ENCODE data around the gene HOXD4.
A peak's percentile ranks its signal among the peaks of the same experiment; 100 is the strongest.

HOXD4 gene

DNA sequence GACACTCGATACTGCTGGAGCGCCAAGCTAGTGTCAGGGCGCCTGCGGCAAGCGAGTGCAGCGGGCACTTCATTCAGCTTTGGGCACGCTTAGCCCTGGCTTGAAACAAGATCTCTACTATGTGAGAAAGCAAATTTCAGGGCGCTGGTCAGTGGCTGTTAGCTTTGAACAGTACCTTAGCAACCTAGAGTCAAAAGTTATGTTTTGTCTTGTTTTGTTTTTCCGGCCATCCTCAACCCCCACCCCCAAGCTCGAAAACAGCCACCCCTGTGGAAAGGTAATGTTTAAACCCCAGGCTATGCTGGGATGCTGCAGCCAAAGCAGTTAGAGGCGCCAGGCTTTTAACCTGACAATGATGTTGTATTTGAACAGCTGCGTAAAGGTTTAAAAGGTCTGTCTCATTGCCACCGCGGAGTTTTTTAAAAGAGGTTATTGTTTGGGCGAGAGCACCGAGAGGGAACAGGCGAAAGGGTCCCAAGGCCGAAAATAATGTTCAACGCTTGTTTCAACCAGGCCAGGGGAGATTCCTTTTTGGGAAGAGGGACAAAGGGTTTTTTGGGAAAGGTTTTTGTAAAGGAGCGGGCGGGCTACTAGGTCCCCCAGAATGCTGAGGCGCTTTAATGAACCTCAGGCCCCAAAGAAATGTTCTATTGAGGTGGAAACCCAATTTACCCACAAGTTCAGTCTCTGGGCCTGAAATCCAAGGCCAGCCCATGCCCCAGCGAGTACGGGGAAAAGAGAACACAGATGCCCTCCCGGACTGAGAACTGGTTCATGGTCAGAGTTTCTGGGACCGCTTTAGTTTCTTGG is 37.0 kb upstream of the HOXD4 start:
- DNase-seq, result no peak

DNA sequence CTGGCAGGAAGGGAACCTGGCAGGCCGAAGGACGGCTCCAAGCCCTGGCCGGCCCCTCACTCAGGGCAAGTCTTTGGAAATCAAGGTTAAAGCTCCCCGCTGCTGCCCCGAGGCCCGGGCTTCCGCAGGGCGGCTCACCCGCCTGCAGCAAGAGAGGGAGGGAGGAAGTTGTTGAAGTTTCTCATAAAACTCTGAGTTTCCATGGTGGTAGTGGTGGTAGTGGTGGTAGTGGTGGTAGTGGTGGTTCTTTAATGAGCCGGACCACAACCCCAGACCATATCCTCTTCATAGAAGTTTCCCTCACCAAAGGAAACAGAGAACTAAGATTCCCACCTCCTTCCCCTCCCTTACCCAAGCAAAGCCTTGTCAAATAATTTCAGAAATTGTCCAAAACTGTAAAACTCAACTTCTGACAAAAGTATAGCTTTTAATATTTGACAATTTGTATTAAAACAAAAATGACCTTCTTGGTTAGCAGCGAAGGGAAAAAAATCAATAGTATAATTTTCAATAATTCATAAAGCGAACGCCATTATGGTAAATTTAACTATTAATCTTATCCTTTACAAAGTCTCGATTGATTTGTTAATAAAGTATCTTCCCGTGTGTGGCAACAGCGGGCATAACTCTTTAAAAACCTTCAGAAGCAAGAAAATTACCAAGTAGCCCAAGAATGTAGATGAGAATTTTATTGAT is 36.3 kb upstream of the HOXD4 start:
- DNase-seq, result no peak

DNA sequence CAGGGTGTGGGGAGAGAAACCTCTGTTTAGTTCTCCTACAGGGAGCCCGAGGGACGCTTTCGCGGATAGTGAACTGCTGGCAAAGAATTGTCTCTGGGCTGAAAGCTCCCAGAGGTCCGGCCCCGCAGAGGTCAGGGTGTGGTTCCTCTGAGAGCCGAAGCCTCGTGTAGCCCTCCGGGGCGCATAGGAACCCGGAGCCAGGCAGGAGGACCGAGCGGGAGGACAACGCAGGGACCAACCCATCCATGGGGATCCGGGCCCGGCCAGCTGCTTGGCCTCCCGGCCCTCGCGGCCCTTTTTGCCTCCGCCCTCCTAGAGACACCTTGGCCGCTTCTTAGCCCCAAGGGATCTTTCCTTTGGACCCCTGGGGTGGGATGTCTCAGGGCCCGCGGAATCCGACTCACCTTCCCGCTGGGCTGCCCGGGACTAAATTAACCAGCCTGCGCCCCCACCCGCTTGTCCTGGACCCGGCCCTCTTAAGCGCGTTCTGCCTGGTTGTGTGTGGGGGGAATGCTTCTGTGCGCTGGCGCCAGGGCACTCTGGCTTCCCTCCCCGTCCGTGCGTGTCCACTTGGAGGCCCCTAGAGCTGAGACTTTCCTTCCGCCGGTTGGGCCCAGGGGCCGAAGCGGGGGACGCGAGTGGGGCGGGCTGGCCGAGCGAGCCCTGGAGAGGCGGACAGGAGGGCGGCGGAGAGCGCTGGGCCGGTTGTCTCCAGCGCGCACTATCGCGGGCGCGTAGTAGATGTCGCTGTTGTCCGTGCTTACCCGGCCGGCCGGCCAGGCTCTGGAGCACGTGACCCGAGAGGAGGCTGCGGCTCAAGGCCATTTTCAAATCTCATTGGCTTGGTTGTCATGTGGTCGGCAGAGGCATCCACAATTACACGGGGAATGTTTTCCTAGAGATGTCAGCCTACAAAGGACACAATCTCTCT is 35.2 kb upstream of the HOXD4 start, which contains the start of gene HOXD10:
Gene HOXD10, plus strand, starts transcription at position 896 of the 931 bp plus-strand sequence. CDS start 56 bp downstream, outside the sequence.
- DNase-seq, result no peak

DNA sequence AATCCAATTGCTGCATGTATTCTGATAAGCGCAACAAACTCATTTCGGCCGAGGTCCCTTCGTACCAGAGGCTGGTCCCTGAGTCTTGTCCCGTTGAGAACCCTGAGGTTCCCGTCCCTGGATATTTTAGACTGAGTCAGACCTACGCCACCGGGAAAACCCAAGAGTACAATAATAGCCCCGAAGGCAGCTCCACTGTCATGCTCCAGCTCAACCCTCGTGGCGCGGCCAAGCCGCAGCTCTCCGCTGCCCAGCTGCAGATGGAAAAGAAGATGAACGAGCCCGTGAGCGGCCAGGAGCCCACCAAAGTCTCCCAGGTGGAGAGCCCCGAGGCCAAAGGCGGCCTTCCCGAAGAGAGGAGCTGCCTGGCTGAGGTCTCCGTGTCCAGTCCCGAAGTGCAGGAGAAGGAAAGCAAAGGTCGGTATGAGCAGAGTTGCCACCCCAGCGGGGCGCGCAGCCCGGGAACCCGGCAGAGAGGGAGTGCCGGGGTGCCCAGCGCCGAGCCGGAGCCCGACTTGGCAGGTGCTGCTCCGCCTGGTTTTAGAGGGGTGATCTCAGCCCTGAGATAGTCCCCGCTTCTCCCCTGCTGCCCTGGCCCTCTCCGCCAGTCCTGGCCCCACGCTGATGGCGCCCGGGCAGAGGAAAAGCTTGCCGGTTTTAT is 34.1 kb upstream of the HOXD4 start:
- DNase-seq, result no peak

DNA sequence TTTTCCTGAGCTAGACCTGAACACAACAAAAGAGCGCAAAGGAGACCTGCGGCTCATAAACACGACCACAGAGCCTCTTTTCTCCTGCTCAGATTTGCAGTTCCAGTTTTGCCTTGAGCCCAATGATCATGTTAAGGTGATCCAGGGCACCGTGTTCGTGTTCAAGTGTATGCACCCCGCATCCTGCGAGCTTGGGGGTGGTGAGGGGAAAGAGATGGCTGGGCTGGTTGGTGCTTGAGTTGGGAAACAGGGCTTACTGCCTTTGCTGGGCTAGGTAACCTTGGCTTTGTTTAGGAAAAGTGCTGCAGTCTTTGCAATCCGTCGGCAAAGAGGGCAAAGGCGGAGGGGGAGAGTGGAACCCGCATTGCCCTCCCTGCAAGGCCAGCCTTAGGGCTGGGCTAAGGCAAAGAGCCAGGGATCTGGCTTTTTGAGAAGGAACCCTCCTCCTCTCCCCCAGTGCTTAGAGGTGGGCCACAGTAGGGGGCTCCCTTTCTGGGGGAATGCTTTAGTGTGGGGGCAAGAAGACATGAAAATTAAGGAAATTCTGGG is 33.5 kb upstream of the HOXD4 start:
- DNase-seq, result no peak

DNA sequence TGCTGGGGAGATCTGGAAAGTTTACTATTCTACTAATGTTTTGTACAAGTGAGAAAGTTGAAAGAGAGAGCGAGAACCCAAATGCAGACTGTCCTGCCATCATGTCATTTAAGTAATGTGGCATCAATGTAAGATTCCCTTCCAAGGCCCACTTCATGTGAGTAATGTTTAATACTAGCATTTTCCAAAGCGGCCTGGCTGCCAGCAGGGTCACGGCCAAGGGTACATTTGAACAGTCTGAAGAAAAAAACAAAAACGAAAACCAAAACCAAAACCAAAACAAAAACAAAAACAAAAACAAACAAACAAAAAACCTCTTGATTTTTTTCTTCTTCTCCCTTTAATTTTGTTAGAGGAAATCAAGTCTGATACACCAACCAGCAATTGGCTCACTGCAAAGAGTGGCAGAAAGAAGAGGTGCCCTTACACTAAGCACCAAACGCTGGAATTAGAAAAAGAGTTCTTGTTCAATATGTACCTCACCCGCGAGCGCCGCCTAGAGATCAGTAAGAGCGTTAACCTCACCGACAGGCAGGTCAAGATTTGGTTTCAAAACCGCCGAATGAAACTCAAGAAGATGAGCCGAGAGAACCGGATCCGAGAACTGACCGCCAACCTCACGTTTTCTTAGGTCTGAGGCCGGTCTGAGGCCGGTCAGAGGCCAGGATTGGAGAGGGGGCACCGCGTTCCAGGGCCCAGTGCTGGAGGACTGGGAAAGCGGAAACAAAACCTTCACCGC is 32.6 kb upstream of the HOXD4 start:
- DNase-seq, result no peak

DNA sequence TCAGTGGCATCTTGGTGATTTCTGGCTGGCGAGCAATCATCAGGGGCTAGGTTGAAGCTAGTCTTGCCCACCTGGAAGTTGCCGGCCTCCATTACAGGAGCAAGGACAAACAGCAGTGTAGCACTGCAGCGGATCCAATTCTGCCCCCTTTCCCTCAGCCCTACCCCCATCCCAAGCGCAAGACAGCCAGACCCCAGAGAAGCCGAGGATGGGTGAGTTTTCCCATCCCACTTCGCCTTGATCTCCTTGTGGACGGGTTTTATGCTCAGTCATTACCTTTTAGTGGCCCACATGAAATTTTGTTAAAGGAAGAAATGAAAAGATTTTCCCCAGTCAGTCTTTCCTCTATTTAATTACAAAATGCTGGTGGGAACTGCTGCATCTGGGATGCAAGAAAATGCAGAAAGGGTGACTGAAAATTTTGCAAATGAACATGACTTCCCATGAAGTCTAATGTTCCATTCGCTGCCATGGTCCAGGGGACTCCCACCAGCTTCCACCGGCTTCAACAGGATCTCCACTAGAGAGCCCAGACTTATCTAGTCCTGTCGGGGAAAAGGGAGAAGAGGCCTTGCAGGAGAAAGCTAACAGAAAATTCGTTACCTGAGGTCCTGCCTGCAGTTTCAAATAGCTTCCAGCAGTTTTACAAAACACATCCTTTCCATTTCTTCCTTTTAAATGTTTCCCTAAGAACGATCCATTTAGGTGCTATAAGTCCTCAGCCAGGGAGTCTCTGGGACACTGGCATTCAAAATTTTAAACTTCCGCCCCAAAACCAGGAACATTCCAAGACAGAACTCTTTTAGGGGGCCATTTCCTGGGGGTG is 30.8 kb upstream of the HOXD4 start:
- DNase-seq, result no peak

DNA sequence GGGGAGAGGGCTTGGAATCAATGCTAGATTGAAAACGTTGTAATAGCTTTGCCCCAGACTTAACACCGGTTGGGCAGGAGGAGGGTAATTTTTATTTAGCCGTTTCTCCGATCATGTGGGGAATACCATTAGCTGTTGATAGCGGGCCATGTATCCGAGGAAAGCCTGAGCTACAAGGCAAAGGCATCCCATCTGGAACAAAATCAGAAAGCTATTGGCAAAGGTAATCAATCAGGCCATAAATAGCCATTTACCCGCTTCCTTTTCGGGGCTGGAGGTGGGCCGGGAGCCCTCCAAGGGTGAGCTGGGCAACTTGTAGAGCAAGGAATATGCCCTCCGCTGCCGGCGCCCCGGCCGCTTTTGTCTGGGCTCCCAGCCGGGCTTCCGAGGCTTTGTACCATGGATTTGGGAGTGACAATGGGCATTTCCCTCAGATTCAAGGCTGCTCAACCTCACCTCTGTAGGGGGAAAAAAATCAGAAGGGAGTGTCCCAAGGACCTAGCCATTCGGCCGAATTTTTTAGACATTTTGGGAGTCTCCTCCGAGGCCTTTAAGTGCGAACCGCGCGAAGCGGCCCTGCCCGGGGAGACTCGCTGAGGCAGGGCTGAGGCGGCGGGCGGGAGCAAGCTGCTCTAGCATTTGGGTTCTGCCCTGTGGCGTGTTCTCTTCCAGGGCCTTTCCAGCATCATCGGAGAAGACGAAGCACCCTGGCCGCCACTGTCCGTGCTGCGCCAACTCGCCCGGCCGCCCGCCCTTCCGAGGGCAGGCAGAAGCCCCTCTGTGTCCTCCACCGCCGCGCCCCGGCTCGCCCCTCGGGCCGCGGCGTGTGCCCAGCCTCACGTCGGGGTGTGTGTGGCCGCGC is 29.9 kb upstream of the HOXD4 start:
- no peak for DNase-seq

DNA sequence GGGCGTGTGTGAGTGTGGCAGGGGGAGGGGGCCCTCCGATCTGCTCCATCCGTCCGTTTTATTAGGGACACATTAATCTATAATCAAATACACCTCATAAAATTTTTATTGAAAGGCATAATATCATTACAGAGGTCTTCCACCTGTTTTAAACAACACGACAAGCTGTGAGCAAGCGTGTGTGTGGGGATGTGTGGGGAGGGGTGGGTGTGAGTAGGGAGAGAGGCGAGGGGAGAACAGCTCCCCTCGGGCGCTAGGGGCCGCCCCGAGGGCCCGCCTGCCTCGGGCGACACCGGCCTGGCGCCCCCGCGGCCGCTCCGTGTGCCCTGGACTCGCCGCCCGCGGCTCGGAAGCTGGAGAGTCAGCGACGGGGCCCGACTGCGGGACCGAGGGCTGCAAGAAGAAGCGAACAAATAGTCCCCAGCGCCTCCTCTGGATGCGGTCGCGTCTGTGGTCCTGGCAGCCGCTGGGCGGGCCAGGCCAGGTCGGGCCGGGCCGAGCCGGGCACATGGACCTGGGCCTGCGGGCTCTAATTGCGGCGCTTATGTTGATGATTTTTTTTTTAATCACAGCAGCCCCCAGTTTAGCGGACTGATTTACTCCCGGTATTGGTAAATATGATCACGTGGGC is 29.2 kb upstream of the HOXD4 start:
- no peak for DNase-seq

DNA sequence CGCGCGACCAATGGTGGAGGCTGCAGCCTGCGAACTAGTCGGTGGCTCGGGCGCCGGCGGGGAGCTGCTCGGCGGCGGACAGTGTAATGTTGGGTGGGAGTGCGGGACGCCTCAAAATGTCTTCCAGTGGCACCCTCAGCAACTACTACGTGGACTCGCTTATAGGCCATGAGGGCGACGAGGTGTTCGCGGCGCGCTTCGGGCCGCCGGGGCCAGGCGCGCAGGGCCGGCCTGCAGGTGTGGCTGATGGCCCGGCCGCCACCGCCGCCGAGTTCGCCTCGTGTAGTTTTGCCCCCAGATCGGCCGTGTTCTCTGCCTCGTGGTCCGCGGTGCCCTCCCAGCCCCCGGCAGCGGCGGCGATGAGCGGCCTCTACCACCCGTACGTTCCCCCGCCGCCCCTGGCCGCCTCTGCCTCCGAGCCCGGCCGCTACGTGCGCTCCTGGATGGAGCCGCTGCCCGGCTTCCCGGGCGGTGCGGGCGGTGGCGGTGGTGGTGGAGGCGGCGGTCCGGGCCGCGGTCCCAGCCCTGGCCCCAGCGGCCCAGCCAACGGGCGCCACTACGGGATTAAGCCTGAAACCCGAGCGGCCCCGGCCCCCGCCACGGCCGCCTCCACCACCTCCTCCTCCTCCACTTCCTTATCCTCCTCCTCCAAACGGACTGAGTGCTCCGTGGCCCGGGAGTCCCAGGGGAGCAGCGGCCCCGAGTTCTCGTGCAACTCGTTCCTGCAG is 28.5 kb upstream of the HOXD4 start, which contains the start of gene HOXD9:
Gene HOXD9, plus strand, starts transcription at position 37 of the 728 bp plus-strand sequence. Its CDS starts 50 bp downstream, at position 87.
- DNase-seq, result no peak

DNA sequence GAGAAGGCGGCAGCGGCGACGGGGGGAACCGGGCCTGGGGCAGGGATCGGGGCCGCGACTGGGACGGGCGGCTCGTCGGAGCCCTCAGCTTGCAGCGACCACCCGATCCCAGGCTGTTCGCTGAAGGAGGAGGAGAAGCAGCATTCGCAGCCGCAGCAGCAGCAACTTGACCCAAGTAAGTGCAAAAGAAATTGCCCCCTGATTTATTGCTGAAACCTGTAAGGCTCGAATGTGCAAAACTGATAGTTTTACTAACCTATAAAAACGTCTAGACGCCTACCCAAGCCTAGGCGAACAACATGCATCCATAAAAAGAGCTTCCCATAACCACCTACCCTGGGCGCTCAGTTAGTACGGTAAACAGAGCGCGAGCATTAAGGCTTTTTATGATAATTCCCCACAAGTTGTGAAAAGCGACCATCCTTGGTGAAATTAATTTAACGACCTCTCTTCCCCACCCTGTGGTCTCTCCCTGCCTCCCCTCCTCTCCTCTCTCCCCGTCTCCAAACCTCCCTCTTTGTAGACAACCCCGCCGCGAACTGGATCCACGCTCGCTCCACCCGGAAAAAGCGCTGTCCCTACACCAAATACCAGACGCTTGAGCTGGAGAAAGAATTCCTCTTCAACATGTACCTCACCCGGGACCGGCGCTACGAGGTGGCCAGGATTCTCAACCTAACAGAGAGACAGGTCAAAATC is 27.8 kb upstream of the HOXD4 start:
- no peak for DNase-seq

DNA sequence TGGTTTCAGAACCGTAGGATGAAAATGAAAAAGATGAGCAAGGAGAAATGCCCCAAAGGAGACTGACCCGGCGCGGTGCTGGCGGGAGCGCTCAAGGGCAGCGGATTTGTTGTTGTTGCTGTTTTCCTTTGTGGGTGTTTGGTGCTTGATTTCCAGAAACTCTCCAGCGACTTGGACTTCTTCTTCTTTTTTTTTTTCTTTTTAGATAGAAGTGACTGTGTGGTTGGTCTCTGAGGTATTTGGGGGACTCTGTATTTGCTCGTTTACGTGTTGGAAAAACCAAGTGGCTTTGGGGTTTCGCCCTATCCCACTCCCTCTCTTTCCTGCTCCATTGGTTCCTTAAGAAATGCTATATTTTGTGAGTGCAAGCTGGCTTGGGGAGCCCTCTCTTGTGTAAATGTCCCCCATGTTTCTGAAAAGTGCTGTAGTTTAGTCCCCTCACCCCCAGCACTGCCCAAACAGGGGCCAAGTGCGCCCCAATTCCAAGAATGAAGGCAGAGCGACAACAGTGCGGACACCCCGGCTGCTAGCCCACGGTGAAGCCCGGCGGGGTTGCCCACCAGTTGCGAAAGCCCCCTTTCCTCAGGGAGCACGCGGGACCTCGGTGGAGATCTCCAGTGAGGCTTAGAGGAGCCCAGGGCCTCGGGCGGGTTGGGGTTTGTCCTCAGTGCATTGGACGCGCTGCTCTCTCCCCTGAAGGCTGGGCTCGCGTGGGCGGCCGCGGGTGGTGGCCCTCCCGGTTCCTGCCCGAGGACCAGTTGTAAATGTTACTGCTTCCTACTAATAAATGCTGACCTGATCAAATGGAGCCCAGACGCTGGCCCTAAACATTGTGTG is 27.0 kb upstream of the HOXD4 start:
- no peak for DNase-seq

DNA sequence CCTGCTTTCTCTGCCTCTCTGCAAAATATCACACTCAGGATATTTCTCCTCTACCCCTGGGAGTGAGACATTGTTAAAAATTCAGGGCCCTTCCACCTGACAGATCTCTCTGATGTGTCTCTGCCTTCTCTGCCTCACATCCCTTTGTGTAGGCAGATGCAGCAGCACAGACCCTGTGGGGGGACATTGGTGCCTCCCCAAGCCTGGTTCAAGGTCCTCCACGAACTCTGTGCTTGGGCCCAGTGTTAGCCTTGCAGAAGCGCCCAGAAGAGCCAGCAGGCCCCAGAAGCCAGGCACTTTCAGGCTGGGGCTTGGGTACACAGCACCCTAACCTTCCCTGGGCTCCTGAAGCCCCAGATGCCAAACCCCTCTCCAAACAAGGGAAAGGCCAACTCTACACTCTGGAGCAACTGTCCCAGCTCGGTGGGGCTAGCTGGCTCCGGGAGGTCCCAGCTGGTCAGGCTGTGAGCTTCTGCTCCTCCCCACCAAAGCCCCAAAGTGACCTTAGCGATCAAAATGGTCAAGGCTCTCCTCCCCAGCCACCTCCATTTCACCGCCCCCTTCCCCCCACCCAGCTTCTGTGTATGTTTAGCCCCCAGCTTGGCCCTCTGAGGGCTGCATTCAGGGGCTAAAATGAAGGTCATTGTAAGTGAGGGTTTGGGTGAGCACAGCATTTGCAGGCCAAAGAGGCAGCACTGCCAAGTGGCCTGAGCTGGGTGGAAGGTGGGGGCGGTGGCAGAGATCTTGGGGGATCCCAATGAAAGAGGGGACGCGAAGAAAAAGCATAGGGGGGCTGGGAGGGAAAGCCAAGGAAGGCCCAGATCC is 26.2 kb upstream of the HOXD4 start:
- DNase-seq, result no peak

DNA sequence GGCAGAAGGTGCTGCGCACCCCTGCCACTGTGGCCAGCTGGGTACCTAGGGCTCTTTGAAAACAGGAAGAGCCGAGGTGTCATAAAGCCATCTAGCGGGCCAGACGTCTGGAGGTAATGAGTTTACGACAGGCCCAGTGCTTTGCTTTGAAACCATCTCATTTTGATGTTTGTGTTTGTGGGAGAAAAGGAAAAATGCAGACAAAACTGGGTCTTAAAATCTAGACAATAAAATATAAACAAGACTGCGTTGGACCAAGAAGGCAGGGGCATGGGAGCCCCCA is 25.6 kb upstream of the HOXD4 start:
- no peak for DNase-seq

DNA sequence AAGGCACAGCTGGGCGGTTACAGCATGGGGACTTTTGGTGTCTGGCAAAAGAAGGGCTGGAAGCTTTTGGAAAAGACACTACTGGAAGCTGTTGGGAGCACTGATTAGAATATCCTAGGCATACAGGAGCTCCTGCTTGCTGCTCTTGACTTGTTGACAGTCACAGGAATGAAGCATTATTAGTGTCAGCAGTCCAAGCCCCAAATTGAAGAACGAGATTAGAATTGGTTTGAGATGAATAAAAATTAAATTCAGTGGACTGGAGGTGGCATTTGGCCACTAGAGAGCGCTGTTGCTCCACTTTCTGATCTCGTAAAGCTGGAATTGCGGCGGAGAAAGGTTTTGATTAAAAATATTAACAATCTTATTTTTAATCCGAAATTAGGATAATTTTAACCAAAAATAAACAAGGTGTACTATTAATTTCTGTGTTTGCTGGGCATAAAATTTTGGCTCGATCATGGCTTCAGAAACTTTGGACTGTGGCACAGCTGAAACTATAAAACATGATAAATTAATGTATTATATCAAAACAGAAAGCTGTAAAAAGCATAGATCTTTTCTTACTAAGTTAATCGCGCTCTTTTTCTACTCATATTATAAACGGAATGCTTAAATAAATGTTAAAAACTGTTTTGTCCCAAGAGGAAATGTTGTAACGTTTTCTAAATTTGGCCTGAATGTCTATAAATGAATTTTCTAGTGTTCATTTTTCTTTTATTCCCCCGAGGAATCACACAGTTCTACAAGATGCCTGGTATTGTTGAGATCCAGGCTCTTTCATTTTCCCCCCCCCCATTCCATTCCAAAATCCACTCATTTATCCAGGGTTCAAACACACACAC is 24.2 kb upstream of the HOXD4 start:
- DNase-seq, result peak; percentile 66 to 71
